ENCODE data around the gene DMD.

GRCh38 chrX:32084757-32085156 lies 1126.6 kb downstream of the DMD start:
- TF ChIP-seq CTCF (IDR thresholded peaks at IDR 0.05) (no peak), EZH2 (IDR thresholded peaks at IDR 0.05; ENCODE audit: borderline replicate concordance, insufficient read depth, low read depth, low read length, poor library complexity, severe bottlenecking) (no peak)
